ENCODE results near the gene NTRK1.

Gene NTRK1

DNA sequence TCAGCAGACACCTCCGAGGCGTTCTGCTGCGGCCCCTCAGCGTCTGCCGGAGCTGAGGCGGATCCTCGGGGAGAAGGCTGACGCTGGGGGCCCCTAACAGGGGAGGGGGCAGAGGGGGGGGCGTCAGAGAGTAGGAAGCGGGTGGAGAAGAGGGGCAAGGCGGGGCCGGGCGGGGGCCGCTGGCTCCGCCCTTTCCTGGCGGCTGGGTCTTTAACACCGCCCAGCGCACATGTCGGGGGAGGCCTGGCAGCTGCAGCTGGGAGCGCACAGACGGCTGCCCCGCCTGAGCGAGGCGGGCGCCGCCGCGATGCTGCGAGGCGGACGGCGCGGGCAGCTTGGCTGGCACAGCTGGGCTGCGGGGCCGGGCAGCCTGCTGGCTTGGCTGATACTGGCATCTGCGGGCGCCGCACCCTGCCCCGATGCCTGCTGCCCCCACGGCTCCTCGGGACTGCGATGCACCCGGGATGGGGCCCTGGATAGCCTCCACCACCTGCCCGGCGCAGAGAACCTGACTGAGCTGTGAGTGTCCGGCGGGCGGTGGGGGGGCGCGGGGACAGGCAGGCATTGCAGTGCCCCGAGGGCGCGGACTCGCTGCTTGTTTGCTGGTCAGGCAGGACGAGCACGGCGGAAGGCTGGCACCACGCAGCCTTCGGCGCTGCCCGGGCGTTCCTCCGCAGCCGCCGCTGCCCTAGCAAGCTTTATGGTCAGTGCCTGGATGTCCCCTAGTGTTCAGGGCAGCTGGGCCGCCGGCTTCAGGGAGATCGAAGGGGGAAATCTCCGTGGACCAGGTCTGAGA lies at the start of gene NTRK1:
Gene NTRK1 (plus strand): TSS at position 238 of the 796 bp plus-strand sequence. CDS start 70 bp downstream, at position 308.
- peak; percentile 51 for ATAC-seq
- no peaks in the 10 kb centered on the region for H3K36me3 Mint-ChIP-seq
- H3K4me3 Mint-ChIP-seq = peak within 1 kb of the TSS; percentile 61
- no peaks in the 10 kb centered on the region for H3K9me3 Mint-ChIP-seq
- H3K27me3 Mint-ChIP-seq = peaks cover 88% of the 10 kb centered on the region
- H3K4me1 Mint-ChIP-seq = peaks cover 26% of the 10 kb centered on the region
- no peak within 1 kb of the TSS for H3K27ac Mint-ChIP-seq

DNA sequence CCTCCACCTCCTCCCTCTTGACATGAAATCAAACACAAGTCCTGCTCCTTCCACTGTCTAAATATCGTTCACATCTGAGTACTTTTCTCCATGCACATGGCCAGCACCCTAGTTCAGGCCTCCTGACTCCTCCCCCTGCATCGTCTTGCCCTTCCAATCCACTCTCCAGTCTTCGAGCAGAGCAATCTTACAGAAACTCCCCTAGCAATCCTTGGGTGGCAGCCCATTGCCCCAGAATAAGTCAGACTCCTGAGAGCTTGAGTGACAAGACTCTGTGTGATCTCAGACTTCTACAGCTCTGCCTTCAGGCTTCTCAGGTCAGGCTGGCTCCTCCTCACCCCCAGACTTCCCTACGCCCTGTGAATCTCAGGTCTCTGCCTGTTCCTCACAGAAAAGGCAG lies 49.5 kb upstream of the NTRK1 start:
- Mint-ChIP-seq H3K27ac (no peak overlapping the region), H3K27me3 (no peaks in the 10 kb centered on the region), H3K9me3 (no peaks in the 10 kb centered on the region), H3K4me3 (no peak overlapping the region), H3K36me3 (peaks cover 38% of the 10 kb centered on the region), H3K4me1 (peaks cover 40% of the 10 kb centered on the region)
- ATAC-seq = no peak

DNA sequence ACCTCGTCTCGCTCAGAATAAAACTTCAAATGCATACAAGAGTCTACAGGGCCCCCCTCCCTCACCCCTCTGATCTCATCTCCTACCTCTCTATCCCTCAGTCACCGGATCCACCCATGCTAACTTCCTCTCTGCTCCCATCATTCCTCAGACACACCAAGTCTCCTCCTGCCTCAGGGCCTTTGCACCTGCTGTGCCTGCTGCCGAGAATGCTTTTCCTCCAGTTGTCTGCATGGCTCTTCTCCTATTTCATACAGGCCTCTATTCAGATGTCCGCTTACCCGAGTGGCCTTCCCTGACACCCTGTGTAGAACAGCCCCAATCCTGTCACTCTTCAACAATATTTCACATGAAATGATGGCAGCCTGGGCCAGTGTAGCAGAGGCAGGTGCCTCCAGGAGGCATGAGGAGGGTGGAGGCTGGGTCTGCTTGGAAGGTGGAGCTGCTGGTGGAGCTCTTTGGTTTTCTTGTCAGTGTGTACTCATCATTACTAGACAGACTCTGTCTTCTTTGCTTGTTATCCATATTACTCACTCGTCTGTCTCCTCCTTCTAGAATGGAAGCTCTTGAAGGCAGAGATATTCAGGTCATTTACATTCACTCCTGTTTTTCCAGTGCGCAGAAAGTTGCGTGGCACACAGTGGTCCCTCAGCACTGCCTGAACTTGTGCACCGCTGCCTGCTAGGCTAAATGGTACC lies 48.2 kb upstream of the NTRK1 start:
- no peak for ATAC-seq
- Mint-ChIP-seq H3K36me3 (peaks cover 27% of the 10 kb centered on the region), H3K27me3 (no peaks in the 10 kb centered on the region), H3K4me1 (peaks cover 48% of the 10 kb centered on the region), H3K9me3 (no peaks in the 10 kb centered on the region), H3K4me3 (no peak overlapping the region), H3K27ac (no peak overlapping the region)

DNA sequence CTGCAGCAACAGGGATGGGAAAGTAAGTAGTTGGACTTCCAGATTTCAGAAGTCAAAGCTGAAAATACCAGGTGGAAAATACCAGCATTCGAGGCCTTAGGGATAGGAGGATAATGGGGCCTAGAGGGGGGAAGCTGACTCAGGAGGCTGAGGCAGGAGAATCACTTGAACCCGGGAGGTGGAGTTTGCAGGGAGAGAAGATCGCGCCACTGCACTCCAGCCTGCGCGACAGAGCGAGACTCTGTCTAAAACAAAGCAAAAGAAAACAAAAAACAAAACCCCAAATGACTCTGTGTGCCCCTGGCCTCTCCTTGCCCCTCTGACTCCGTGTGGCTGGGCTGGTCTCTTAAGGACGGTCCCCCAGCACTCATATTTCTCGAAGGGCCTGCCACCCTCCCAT lies 47.4 kb upstream of the NTRK1 start:
- Mint-ChIP-seq H3K4me1 (peaks cover 41% of the 10 kb centered on the region), H3K9me3 (no peaks in the 10 kb centered on the region), H3K27ac (peak overlapping the region; percentile 61), H3K27me3 (no peaks in the 10 kb centered on the region), H3K4me3 (peak overlapping the region; percentile 82), H3K36me3 (peaks cover 19% of the 10 kb centered on the region)
- ATAC-seq = no peak

DNA sequence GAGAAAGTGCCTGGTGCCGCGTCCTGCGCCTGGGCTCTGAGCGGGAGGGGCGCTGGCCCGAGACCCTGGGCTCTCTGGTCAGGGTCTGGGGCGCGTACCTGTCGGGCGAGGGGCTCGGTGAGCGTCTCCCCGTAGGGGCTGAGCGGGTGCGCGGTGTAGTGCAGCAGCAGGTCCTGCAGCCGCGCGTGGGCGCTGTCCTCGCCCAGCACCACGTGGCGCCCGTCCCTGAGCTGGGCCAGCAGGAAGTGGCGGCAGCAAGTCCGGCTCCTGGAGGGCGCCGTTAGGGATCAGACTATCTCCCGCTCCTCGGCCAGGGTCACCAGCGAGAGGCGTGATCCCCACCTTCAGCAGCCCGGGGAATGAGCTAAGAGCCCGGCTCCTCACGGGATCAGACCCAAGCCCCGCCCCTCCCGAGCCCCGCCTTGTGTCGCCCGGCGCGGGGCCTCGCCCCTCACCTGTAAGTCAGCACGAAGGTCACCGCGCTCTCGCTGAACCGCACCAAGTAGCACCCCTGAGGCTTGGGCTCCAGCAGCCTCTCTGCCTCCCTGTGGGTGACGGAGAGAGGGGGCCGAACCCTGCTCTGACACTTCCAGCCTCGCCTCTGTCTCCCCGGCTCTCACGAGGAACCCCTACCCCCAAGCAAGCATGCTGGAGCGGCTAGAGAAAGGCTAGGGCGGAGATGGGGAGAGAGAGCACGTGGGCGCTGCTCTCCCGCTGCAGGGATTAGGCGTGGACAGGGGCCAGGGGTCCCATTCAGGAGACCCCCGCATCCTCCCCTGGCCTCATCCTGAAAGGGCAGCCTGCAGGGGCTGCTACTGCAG lies 46.7 kb upstream of the NTRK1 start:
- peak; percentile 62 for ATAC-seq
- H3K36me3 Mint-ChIP-seq = peaks cover 15% of the 10 kb centered on the region
- peak overlapping the region; percentile 82 for H3K4me3 Mint-ChIP-seq
- H3K27ac Mint-ChIP-seq = peak overlapping the region; percentile 61
- H3K9me3 Mint-ChIP-seq = no peaks in the 10 kb centered on the region
- peaks cover 41% of the 10 kb centered on the region for H3K4me1 Mint-ChIP-seq
- no peaks in the 10 kb centered on the region for H3K27me3 Mint-ChIP-seq

DNA sequence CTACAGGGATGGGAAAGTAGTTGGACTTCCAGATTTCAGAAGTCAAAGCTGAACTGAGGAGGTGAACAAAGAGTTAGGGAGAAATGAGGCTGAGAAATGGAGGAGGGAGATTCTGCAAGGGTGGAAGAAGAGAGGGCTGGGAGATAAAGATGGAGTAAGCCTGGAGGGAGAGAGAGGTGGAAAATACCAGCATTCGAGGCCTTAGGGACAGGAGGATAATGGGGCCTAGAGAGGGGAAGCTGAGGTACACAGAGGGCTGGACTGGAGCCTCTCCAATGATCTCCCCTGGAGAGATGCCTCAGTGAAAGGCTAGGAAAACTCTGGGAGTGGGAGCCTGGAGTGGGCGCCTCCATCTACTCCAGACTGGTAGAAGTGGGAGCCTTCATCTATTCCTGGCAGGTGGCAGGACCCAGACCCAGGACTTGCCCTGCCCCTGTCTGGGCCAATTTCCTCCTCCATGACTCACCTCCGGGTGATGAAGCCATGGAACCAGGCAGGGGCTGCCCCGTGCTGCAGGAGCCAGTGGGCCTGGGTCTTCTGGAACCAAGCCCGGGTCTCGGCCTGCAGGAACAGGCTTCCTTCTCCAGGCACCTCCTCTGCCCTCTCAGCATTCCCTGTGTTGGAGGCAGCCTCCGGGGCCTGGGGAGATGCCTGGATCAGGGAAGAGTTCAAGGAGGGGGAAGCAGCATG lies 45.9 kb upstream of the NTRK1 start:
- H3K4me1 Mint-ChIP-seq = peaks cover 41% of the 10 kb centered on the region
- H3K9me3 Mint-ChIP-seq = no peaks in the 10 kb centered on the region
- ATAC-seq = no peak
- peaks cover 15% of the 10 kb centered on the region for H3K36me3 Mint-ChIP-seq
- H3K4me3 Mint-ChIP-seq = peak overlapping the region; percentile 18
- no peaks in the 10 kb centered on the region for H3K27me3 Mint-ChIP-seq
- peak overlapping the region; percentile 61 for H3K27ac Mint-ChIP-seq

DNA sequence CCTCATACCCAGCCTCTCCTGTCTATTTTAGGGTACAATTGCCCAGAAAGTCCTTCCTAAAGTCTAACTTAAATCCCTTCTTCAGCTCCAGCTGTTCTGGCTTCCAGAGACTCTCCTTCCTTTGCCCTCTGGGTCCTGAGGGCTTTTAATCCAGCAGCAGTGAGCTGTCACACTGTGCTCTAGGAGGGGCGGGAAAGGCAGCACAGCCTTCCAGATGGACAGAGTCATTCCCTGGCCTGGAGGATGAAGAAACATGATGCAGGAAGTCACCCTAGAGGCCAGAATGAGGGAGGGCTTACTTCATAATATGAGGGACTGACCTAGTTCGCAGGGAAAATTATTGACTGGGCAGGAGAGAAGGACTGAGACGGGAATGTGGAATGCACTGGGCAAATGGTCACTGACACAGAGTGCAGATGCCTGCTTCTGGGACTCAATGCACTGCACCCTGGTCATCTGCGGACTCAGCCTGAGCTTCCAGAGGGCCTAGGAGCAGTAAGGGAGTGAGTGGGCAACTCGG lies 45.3 kb upstream of the NTRK1 start:
- Mint-ChIP-seq H3K4me3 (no peak overlapping the region), H3K4me1 (peaks cover 41% of the 10 kb centered on the region), H3K9me3 (no peaks in the 10 kb centered on the region), H3K27ac (peak overlapping the region; percentile 85), H3K36me3 (peaks cover 15% of the 10 kb centered on the region), H3K27me3 (no peaks in the 10 kb centered on the region)
- no peak for ATAC-seq

DNA sequence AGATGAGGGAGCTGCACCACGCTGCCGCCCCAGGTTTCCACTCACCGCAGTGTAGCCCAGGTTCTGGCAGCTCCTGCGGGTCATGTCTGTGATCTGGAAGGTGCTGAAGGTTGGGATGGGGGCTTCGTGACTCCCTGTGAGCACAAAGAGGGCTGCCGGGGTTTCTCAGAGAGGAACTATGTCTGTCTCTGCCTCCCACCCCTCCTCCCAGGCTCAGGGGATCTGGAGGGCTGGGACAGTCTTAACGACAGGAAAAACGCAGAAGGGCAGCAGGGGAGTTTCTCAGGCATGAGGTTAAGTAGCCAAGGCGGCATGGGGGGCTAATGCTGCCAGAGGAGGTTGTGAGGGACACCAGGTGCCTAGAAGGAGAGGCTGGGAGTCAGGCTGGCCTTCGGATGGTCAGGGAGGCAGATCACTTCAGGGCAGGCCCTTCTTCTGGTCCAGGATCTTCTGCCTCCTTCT lies 44.7 kb upstream of the NTRK1 start:
- Mint-ChIP-seq H3K36me3 (peaks cover 13% of the 10 kb centered on the region), H3K9me3 (no peaks in the 10 kb centered on the region), H3K4me1 (peaks cover 41% of the 10 kb centered on the region), H3K27ac (peak overlapping the region; percentile 85), H3K27me3 (no peaks in the 10 kb centered on the region), H3K4me3 (peak overlapping the region; percentile 68)
- ATAC-seq = no peak

DNA sequence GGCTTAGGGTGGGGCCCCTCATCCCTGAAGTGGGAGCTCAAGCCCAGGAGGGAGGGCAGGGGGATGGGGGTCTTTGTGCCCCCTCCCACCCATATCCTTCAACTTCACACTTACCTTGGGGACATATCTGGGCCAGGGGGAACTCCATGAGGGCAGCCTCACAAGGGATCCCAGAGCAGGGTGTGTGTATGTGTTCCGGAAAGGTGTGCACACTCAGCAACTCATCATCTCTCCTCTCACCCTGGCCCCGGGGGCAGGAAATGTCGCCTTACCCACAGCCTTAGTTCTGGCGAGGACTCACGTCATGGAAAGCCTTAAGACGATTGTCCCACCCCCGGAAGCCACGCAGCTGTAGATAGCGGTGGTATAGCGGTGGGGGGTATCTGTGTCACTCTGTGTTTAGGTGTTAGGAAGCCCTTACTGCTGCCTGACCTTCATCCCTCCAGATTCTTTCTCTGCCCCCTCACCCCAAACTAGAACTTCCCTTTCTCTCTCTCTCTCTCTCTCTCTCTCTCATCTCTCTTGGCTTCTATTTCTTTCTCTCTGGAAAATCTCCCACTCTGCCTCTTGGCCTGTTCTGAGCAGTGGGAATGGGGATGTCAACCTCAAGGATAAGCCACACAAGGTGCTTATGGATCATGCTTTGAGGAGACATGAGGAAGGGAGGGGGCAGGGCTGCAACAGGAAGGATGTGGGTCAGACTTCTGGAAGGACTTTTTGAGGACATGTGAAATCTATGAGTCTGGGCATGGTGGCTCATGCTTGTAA lies 43.9 kb upstream of the NTRK1 start, which contains the start of gene SH2D2A:
Gene SH2D2A (minus strand): TSS at position 288 of the 768 bp plus-strand sequence. CDS start 140 bp downstream, at position 148.
- peak within 1 kb of the TSS; percentile 85 for H3K27ac Mint-ChIP-seq
- H3K36me3 Mint-ChIP-seq = peaks cover 9% of the 10 kb centered on the region
- H3K9me3 Mint-ChIP-seq = no peaks in the 10 kb centered on the region
- H3K4me3 Mint-ChIP-seq = peak within 1 kb of the TSS; percentile 68
- no peaks in the 10 kb centered on the region for H3K27me3 Mint-ChIP-seq
- peak; percentile 87 for ATAC-seq
- peaks cover 41% of the 10 kb centered on the region for H3K4me1 Mint-ChIP-seq

DNA sequence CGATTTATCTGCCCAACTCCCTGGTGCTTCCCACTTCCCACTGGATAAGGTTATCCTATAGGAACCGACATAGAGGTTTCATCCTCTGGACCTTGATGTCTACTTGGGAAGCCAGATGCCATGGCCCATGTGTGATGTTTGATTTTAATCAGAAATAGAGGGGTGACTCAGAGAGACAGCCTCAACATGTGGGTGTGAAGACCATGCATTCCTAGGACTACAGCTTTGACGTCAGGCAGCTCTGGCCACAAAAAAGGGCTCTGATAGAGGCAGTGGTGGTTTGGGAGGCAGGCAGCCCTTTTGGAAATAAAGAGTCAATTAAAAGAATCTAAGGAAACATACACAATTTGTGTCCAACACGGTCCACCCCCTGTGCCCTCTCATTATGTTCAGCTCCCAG lies 38.9 kb upstream of the NTRK1 start:
- H3K4me1 Mint-ChIP-seq = peaks cover 5% of the 10 kb centered on the region
- H3K27me3 Mint-ChIP-seq = no peaks in the 10 kb centered on the region
- no peaks in the 10 kb centered on the region for H3K36me3 Mint-ChIP-seq
- no peak for ATAC-seq
- H3K4me3 Mint-ChIP-seq = no peak overlapping the region
- H3K27ac Mint-ChIP-seq = no peak overlapping the region
- H3K9me3 Mint-ChIP-seq = no peaks in the 10 kb centered on the region

DNA sequence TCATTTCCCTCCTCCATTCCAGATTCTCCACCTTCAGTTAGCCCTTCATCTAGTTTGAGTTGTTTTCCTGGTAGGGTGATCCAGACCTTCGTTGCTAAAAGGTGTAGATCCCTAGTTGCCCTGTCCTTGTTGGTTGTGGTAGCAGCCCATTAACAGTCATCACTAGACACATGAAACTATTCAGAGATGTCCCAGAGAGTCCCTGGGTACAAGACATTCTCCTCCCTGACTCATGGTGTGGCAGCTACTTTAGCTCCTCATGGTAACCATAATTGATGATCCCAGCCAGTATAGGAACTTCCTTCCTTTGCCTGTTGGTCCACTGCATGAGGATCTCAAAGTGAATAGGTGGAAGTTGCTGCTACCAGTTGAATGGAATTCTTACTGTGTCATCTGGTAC lies 38.0 kb upstream of the NTRK1 start:
- no peaks in the 10 kb centered on the region for H3K36me3 Mint-ChIP-seq
- no peaks in the 10 kb centered on the region for H3K27me3 Mint-ChIP-seq
- H3K4me1 Mint-ChIP-seq = no peaks in the 10 kb centered on the region
- no peak overlapping the region for H3K27ac Mint-ChIP-seq
- ATAC-seq = no peak
- no peaks in the 10 kb centered on the region for H3K9me3 Mint-ChIP-seq
- H3K4me3 Mint-ChIP-seq = no peak overlapping the region

DNA sequence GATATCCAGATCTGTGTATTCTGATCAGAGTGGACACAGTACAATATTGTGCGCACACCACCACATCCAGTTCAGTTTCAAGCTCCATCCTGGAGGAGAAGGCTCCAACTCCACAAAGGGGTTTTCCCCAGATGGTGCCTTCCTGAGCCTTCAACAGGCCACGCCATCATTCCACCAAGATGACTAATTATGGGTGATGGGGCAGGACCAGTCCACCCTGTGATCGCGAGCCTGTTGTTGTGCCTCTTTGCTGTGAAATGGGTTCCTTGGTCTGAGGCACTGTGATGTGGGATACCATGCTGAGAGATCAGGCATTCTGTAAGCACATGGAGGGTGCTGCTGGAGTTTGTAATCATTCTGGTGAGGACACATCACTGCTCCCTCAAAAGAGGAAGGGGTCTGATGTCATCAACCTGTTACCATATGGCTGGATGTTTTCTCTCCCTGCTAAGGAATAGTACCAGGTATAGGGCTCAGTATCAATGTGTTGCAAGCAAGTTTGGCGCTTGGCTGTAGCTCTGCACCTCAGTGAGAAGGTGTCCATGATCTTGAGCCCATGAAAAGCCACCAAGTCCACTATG lies 37.4 kb upstream of the NTRK1 start:
- Mint-ChIP-seq H3K4me3 (no peak overlapping the region), H3K36me3 (no peaks in the 10 kb centered on the region), H3K4me1 (no peaks in the 10 kb centered on the region), H3K27me3 (no peaks in the 10 kb centered on the region), H3K27ac (no peak overlapping the region), H3K9me3 (no peaks in the 10 kb centered on the region)
- ATAC-seq = no peak

DNA sequence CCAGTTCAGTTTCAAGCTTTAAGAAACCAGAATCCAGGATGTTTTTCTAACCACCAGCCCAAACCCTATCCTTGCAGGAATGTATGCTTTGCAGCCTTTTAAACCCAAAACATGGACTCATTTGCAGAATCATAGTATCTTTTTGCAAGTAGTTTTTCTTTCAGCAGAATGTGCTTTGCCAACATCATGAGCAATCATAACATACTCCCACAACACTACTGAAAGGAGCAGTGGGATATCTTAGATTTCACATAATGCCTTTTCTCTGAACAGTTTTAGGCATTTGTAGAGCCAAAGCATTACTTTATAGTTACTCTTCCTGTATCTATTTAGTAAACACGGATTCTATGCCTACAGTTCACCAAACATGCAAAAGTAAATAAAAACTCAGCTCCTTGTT lies 34.0 kb upstream of the NTRK1 start:
- Mint-ChIP-seq H3K36me3 (no peaks in the 10 kb centered on the region), H3K27ac (no peak overlapping the region), H3K4me3 (no peak overlapping the region), H3K27me3 (peaks cover 24% of the 10 kb centered on the region), H3K4me1 (no peaks in the 10 kb centered on the region), H3K9me3 (no peaks in the 10 kb centered on the region)
- no peak for ATAC-seq

Measured in stimulated activated memory B cell treated with anti-CD40 and anti-IgM and Interleukin-4, amounts not matched to agents 10 μg/mL and 1 μg/mL and 100 μg/mL, for 72 hours (primary cell).